ENCODE results near the gene VAV3. TPM values are rescaled to one million over a fixed set of nuclear protein-coding genes. Genes with fewer than 3 reads are reported as not detected.

Gene VAV3
- total RNA-seq, 1 donor from 2014 or later, result 1.1 TPM

GRCh38 chr1:107594536-107594935, 370.4 kb downstream of the VAV3 start:
- no peak for DNase-seq (ENCODE audit: low read depth, low spot score)

- no peak for DNase-seq (ENCODE audit: low read depth, low spot score)
Observed at GRCh38 chr1:107593501-107594209, 371.3 kb downstream of the VAV3 start.

GRCh38 chr1:107590900-107591622, 373.9 kb downstream of the VAV3 start:
- DNase-seq (ENCODE audit: low read depth, low spot score), result no peak

- DNase-seq (ENCODE audit: low read depth, low spot score), result no peak
Observed at GRCh38 chr1:107590087-107590486, 374.9 kb downstream of the VAV3 start.

- DNase-seq (ENCODE audit: low read depth, low spot score), result no peak
Observed at GRCh38 chr1:107588321-107588720, 376.7 kb downstream of the VAV3 start.

GRCh38 chr1:107575226-107575625, 389.8 kb downstream of the VAV3 start:
- DNase-seq (ENCODE audit: low read depth, low spot score), result no peak

- no peak for DNase-seq (ENCODE audit: low read depth, low spot score)
Observed at GRCh38 chr1:107574044-107574443, 390.9 kb downstream of the VAV3 start.

GRCh38 chr1:107572674-107573211, 392.2 kb downstream of the VAV3 start:
- DNase-seq (ENCODE audit: low read depth, low spot score), result no peak

- no peak for DNase-seq (ENCODE audit: low read depth, low spot score)
Observed at GRCh38 chr1:107570768-107571167, 394.2 kb downstream of the VAV3 start.

- no peak for DNase-seq (ENCODE audit: low read depth, low spot score)
Observed at GRCh38 chr1:107563441-107563840, 401.5 kb downstream of the VAV3 start.

- DNase-seq (ENCODE audit: low read depth, low spot score), result no peak
Observed at GRCh38 chr1:107559881-107560280, 405.1 kb downstream of the VAV3 start.

GRCh38 chr1:107557095-107557494, 407.9 kb downstream of the VAV3 start:
- DNase-seq (ENCODE audit: low read depth, low spot score), result no peak

- DNase-seq (ENCODE audit: low read depth, low spot score), result no peak
Observed at GRCh38 chr1:107555578-107555977, 409.4 kb downstream of the VAV3 start.

- DNase-seq (ENCODE audit: low read depth, low spot score), result no peak
Observed at GRCh38 chr1:107552781-107553180, 412.2 kb downstream of the VAV3 start.

GRCh38 chr1:107551456-107551855, 413.5 kb downstream of the VAV3 start:
- DNase-seq (ENCODE audit: low read depth, low spot score), result no peak

GRCh38 chr1:107550358-107550757, 414.6 kb downstream of the VAV3 start:
- no peak for DNase-seq (ENCODE audit: low read depth, low spot score)

GRCh38 chr1:107549152-107549810, 415.7 kb downstream of the VAV3 start:
- DNase-seq (ENCODE audit: low read depth, low spot score), result no peak

- no peak for DNase-seq (ENCODE audit: low read depth, low spot score)
Observed at GRCh38 chr1:107548276-107548675, 416.7 kb downstream of the VAV3 start.

GRCh38 chr1:107547363-107548155, 417.4 kb downstream of the VAV3 start:
- no peak for DNase-seq (ENCODE audit: low read depth, low spot score)

GRCh38 chr1:107546576-107546975, 418.4 kb downstream of the VAV3 start:
- DNase-seq (ENCODE audit: low read depth, low spot score), result no peak

- no peak for DNase-seq (ENCODE audit: low read depth, low spot score)
Observed at GRCh38 chr1:107545879-107546278, 419.1 kb downstream of the VAV3 start.

Data from pulmonary artery endothelial cell (primary cell).